Type B pancreatic cell (in vitro differentiated cells): ENCODE data around the gene PTPRO. TPM values are rescaled to one million over a fixed set of nuclear protein-coding genes. Genes with fewer than 3 reads are reported as not detected.

Source experiments
- DNase-seq: peaks from one replicate; pipeline ENCODE4 v3.0.0; 2021; ENCODE audit warnings: mixed read lengths; ENCODE audit not compliant: unreplicated experiment; ENCODE audit errors: extremely low spot score
- H3K27ac Mint-ChIP-seq: 2 replicates; pipeline ENCODE4 v1.8.0; 2021; ENCODE audit warnings: mild to moderate bottlenecking, mixed read lengths
- H3K27me3 Mint-ChIP-seq: 2 replicates; pipeline ENCODE4 v1.8.0; 2021; ENCODE audit warnings: mixed read lengths
- H3K36me3 Mint-ChIP-seq: 2 replicates; pipeline ENCODE4 v1.8.0; 2021; ENCODE audit warnings: mixed read lengths
- H3K4me1 Mint-ChIP-seq: one replicate; pipeline ENCODE4 v1.8.0; 2021; ENCODE audit warnings: mixed read lengths; ENCODE audit not compliant: unreplicated experiment
- H3K4me3 Mint-ChIP-seq: 2 replicates; pipeline ENCODE4 v1.8.0; 2021; ENCODE audit warnings: mild to moderate bottlenecking, mixed read lengths
- H3K9me3 Mint-ChIP-seq: 2 replicates; pipeline ENCODE4 v1.8.0; 2021; ENCODE audit warnings: mixed read lengths
- total RNA-seq: library from RNA; stranded (reverse); gene quantifications from 2 replicates; pipeline ENCODE4 v1.2.1, GENCODE V29; 2021; ENCODE audit warnings: low replicate concordance
- TF ChIP-seq, protein P1 (sequence below): fragments of 200-600 bp; sonication (generic); conservative IDR thresholded peaks from 2 replicates; pipeline ENCODE4 v1.5.0; 2021; ENCODE audit warnings: antibody characterized with exemption, mild to moderate bottlenecking

Gene PTPRO
- total RNA-seq, 1 donor from 2014 or later = 7.8 TPM

DNA sequence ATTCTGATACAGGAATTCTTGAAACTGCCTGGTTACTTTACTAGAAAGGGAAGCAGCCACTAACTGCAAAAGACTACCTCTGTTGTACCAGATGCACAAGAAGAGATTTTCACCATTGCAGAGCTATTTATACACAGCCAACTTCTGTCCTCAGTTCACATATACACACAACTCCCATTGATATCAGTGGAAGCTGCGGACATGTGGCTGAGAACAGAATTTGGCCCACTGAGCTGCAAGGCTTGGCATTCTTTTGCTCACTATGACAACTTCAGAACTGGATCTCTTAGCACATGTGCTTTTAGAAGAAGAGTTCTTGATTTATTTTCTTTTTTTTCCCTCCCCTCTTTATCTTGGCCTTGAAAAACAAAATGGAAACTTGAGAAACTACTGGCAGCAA, 28.3 kb downstream of the PTPRO start:
- Mint-ChIP-seq H3K27me3 (peaks cover 23% of the 10 kb centered on the region), H3K4me1 (no peaks in the 10 kb centered on the region), H3K4me3 (no peak overlapping the region), H3K9me3 (no peaks in the 10 kb centered on the region), H3K36me3 (peaks cover 12% of the 10 kb centered on the region), H3K27ac (no peak overlapping the region)
- TF ChIP-seq, protein P1, sequence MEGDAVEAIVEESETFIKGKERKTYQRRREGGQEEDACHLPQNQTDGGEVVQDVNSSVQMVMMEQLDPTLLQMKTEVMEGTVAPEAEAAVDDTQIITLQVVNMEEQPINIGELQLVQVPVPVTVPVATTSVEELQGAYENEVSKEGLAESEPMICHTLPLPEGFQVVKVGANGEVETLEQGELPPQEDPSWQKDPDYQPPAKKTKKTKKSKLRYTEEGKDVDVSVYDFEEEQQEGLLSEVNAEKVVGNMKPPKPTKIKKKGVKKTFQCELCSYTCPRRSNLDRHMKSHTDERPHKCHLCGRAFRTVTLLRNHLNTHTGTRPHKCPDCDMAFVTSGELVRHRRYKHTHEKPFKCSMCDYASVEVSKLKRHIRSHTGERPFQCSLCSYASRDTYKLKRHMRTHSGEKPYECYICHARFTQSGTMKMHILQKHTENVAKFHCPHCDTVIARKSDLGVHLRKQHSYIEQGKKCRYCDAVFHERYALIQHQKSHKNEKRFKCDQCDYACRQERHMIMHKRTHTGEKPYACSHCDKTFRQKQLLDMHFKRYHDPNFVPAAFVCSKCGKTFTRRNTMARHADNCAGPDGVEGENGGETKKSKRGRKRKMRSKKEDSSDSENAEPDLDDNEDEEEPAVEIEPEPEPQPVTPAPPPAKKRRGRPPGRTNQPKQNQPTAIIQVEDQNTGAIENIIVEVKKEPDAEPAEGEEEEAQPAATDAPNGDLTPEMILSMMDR = no peak
- no peak for DNase-seq

- peaks cover 11% of the 10 kb centered on the region for H3K36me3 Mint-ChIP-seq
- H3K9me3 Mint-ChIP-seq = peaks cover 4% of the 10 kb centered on the region
- no peak for DNase-seq
- no peak overlapping the region for H3K27ac Mint-ChIP-seq
- H3K27me3 Mint-ChIP-seq = peaks cover 3% of the 10 kb centered on the region
- no peaks in the 10 kb centered on the region for H3K4me1 Mint-ChIP-seq
- H3K4me3 Mint-ChIP-seq = no peak overlapping the region
- TF ChIP-seq, protein P1 = no peak
These were observed 33.5 kb downstream of the PTPRO start for GRCh38 chr12:15355766-15356165.

DNA sequence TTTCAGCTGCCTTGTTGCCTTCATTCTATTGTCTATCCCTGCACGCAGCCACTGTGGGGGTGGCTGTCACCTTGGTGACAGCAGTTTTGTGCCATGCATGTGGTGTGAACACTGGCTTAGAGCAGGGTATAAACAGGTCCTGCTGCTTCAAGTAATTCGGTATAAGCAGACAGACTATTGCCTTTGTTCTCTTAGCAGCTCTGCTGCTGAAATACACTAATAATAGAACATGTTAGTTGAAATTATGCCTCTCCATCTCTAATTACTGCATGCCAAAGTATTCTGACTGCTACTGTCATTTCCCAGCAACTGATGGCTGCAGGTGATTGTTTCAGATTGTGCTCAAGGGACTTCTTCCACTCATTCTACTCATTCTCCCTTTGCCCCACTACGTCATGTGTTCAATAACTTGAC, 34.6 kb downstream of the PTPRO start:
- no peak overlapping the region for H3K4me3 Mint-ChIP-seq
- H3K27me3 Mint-ChIP-seq = peaks cover 2% of the 10 kb centered on the region
- H3K4me1 Mint-ChIP-seq = no peaks in the 10 kb centered on the region
- TF ChIP-seq, protein P1 = no peak
- no peak overlapping the region for H3K27ac Mint-ChIP-seq
- DNase-seq = no peak
- peaks cover 4% of the 10 kb centered on the region for H3K9me3 Mint-ChIP-seq
- peaks cover 11% of the 10 kb centered on the region for H3K36me3 Mint-ChIP-seq

GRCh38 chr12:15364221-15365160, 42.2 kb downstream of the PTPRO start:
- no peaks in the 10 kb centered on the region for H3K36me3 Mint-ChIP-seq
- peak overlapping the region; percentile 46 for H3K27ac Mint-ChIP-seq
- H3K4me1 Mint-ChIP-seq = peaks cover 4% of the 10 kb centered on the region
- DNase-seq = no peak
- peaks cover 4% of the 10 kb centered on the region for H3K9me3 Mint-ChIP-seq
- H3K27me3 Mint-ChIP-seq = peaks cover 3% of the 10 kb centered on the region
- TF ChIP-seq, protein P1 = no peak
- peak overlapping the region; percentile 19 for H3K4me3 Mint-ChIP-seq

DNA sequence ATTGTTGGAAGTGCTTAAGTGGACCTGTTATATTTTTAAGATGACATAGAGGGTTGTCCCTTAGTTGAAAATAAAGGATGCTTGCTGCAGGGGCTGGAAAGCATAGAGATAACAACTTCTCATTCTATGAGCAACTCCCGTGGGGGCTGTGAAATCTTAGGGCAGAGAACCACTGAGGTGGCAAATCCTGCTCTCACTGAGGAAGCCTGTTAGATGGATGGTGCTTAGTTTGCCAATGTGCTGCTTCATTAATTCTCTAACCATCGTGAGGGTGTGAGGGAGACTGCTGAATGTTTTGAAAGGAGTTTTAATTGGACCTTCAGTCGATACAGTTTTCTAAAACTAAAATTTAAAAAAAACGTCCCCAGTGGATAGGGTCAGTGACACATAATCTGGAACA, 46.5 kb downstream of the PTPRO start:
- Mint-ChIP-seq H3K4me3 (no peak overlapping the region), H3K27ac (no peak overlapping the region), H3K36me3 (peaks cover 1% of the 10 kb centered on the region)

More for the DNA sequence above, 46.5 kb downstream of the PTPRO start:
- no peak for DNase-seq
- H3K4me1 Mint-ChIP-seq = no peaks in the 10 kb centered on the region
- TF ChIP-seq, protein P1 = no peak
- peaks cover 3% of the 10 kb centered on the region for H3K27me3 Mint-ChIP-seq
- peaks cover 4% of the 10 kb centered on the region for H3K9me3 Mint-ChIP-seq
